ENCODE results near the gene OTULINL. TPM values are rescaled to one million over a fixed set of nuclear protein-coding genes. Genes with fewer than 3 reads are reported as not detected.

Gene OTULINL
- total RNA-seq, 4 donors from 2014 or later = 7.8 to 15.6 (median 11.4) TPM

- ATAC-seq (ENCODE audit: low FRiP score) (peak; percentile 50), DNase-seq (ENCODE audit: low spot score) (no peak)
Observed at GRCh38 chr5:14581891-14582796, 552 bp downstream of the OTULINL start.

GRCh38 chr5:14582797-14583137, 1.2 kb downstream of the OTULINL start:
- TF ChIP-seq CTCF (IDR thresholded peaks at IDR 0.05) = no peak
- ATAC-seq (ENCODE audit: low FRiP score) (no peak), DNase-seq (ENCODE audit: low spot score) (no peak)

More at GRCh38 chr5:14581891-14582796, 552 bp downstream of the OTULINL start:
- TF ChIP-seq CTCF (IDR thresholded peaks at IDR 0.05) = no peak

GRCh38 chr5:14584848-14585247, 3.3 kb downstream of the OTULINL start:
- no peak for TF ChIP-seq CTCF (IDR thresholded peaks at IDR 0.05)
- DNase-seq (ENCODE audit: low spot score) (no peak), ATAC-seq (ENCODE audit: low FRiP score) (no peak)

GRCh38 chr5:14587150-14587549, 5.6 kb downstream of the OTULINL start:
- no peak for TF ChIP-seq CTCF (IDR thresholded peaks at IDR 0.05)
- ATAC-seq (ENCODE audit: low FRiP score) (no peak), DNase-seq (ENCODE audit: low spot score) (no peak)

- TF ChIP-seq CTCF (IDR thresholded peaks at IDR 0.05) = no peak
- no peak for DNase-seq (ENCODE audit: low spot score)
- no peak for ATAC-seq (ENCODE audit: low FRiP score)
Observed at GRCh38 chr5:14588145-14588544, 6.6 kb downstream of the OTULINL start.

- DNase-seq (ENCODE audit: low spot score) (no peak), ATAC-seq (ENCODE audit: low FRiP score) (no peak)
- TF ChIP-seq CTCF (IDR thresholded peaks at IDR 0.05) = no peak
Observed at GRCh38 chr5:14588758-14589543, 7.4 kb downstream of the OTULINL start.
